ENCODE measurements around the gene HLA-E.
"Not testable (repeated sequence)": the region's sequence is repeated elsewhere in the genome, so short reads cannot be mapped to it uniquely, and the experiment has no call there.

Gene HLA-E

DNA sequence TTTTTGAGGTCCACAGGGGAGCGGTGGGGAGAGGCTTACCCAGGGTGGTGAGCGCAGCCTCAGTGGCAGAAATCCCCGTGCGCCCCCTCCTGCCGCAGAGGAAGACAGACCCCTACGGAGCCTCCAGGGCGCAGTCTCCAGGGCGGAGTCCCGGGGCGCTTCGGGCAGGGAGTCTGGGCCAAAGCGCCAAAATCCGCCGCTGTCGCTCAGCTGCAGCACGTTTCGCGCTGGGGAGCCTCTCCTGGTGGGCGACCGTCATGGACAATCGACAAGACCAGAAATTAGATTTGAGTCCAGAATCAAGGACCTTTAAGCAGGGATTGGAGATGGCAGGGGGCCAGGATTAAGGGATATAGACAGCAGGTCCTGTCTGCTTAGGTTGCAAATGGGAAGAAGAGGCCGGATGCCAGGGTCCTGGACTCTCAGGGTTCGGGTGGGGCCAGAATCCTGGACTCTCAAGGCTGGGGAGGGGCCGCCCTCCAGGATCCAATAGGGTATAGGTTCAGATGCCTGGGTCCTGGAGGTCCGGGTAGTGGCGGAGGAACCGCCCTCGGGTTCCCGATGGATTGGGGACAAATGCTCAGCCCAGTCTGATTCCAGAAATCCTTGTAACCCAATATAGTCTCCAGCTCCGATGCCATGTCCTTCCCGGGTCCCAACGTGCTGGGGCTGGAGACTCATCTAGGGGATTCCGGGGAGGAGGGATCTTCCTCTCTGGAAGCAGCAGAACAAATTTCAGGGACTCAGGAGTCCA is 7.9 kb upstream of the HLA-E start:
- DNase-seq (ENCODE audit: low read depth) = no peak

DNA sequence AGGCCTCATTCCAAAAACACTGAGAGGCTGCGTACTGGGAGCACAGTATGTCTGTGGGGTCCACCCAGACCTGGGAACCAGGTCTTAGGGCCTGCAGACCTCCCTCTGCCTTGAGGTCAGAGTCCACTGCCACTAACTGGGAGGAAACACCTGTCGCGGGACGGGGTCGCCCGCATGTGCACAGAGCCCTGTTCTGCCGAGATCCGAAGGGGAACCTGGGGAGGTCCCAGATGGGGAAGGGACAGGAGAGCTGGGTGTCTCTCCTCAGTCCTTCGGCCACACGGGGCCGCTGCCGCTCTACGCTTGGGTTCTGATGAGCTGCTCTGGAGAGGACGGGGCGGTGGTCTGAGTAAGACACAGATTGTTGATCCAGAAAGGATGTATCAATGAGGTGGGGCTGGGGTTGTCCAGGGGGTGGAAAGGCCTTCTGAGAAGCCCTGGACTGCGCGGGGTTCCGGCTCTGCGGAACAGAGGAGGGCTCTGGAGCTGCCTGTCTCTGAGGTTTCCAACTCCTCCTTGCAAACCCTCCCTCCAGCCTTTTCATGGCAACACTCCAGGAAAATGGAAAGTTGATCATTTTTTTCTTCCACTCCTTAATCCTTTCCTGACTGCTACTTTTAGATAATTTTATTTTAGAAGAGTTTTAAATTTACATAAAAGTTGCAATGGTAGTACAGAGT is 7.2 kb upstream of the HLA-E start:
- peak; percentile 71 for DNase-seq (ENCODE audit: low read depth)

DNA sequence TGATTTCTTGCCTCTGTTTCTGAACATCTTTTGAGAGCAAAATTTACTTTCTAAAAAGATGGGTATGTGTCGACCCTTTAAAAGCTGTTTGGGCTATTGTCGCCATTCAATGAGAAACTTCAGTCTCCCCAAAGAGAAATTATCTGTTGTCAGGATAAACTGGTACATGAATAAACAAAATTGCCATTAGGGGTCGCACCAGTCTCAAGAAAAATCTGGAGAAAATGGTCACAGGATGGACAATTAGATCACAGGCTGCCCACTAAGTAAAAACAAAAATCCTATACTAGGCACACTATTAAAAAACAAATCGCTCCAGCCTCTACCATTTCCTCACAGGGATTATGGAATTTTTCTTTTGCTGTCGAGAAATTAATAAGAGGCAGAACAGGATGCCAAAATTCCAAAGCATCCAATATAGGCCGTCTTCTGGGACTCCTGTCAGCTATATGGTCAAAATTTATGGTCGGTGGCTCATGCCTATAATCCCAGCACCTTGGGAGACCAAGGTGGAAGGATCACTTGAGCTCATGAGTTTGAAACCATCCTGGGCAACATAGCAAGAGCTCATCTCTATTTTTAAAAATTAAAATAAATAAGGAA is 5.5 kb upstream of the HLA-E start:
- DNase-seq (ENCODE audit: low read depth) = no peak

DNA sequence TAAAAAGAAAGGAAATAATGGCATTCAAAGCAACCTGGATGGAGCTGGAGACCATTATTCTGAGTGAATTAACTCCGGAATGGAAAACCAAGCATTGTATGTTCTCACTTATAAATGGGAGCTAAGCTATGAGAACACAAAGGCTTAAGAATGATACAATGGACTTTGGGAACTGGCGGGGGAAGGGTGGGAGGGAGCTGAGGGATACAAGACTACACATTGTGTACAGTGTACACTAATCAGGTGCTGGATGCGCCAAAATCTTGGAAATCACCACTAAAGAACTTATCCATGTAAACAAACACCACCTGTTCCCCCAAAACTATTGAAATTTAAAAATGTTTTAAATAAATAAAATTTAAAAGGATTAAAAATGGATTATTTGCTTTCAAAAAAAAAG is 4.1 kb upstream of the HLA-E start:
- DNase-seq (ENCODE audit: low read depth) = no peak

DNA sequence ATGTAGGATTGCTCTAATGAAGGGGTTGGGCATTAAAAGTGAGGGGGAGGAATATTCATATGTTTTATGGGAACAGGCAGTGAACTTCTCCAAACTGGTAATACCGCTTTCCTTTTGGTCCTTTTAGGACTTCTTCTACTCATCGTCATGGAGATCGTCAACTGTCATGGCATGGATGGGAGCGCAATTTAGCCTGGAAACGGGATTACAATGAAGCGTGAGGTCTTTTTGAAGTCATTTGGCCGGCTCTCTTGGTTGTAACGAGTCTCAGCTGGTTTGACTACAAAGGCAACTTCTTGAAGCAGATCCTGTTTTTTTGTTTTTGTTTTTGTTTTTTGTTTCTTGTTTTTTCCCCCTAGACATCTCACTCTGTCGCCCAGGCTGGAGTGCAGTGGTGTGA is 1.4 kb upstream of the HLA-E start:
- DNase-seq (ENCODE audit: low read depth) = no peak

DNA sequence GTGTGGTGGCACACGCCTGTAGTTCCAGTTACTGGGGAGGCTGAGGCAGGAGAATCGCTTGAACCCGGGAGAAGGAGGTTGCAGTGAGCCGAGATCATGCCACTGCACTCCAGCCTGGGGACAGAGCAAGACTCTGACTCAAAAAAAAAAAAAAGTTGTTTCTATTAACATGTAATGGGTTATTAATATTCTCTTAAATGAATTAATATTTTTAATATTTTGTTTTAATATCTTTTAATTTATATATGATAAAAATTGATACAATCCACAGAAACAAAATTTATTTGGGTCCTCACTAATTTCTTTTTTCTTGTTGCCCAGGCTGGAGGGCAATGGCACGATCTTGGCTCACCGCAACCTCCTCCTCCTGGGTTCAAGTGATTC is 620 bp upstream of the HLA-E start:
- DNase-seq (ENCODE audit: low read depth) = not testable (repeated sequence)

DNA sequence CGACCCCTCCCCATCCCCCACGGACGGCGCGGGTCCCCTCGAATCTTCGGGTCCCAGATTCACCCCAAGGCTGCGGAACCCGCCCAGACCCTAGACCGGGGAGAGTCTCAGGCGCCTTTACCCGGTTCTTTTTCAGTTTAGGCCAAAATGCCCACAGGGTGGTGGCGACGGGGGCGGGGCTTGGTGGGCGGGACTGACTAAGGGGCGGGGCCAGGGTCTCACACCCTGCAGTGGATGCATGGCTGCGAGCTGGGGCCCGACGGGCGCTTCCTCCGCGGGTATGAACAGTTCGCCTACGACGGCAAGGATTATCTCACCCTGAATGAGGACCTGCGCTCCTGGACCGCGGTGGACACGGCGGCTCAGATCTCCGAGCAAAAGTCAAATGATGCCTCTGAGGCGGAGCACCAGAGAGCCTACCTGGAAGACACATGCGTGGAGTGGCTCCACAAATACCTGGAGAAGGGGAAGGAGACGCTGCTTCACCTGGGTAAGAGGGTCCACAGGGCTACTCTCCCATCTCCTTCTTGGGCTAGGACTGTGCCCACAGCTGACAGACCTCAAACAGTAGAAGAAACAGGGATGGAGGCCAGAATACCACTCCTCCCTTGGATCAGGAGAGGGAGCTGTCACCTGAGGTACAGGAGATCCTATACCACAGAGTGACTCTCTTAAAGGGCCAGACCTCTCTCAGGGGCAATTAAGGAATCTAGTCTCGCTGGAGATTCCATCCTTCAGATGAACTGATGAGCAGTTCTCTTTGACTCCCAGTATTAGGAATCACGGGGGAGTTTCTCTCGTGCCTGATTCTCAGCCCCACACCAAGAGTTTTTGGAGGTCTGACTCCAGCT is 942 bp downstream of the HLA-E start:
- DNase-seq (ENCODE audit: low read depth) = peak; percentile 71

DNA sequence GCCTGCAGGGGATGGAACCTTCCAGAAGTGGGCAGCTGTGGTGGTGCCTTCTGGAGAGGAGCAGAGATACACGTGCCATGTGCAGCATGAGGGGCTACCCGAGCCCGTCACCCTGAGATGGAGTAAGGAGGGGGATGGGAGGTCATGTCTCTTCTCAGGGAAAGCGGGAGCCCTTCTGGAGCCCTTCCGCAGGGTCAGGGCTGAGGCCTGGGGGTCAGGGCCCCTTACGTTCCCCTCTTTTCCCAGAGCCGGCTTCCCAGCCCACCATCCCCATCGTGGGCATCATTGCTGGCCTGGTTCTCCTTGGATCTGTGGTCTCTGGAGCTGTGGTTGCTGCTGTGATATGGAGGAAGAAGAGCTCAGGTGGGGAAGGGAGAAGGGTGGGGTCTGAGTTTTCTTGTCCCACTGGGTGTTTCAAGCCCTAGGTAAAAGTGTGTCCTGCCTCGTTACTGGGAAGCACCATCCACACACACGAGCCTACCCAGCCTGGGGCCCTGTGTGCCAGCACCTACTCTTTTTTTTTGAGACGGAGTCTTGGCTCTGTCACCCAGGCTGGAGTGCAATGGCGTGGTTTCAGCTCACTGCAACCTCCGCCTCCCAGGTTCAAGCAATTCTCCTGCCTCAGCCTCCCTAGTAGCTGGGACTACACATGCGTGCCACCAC is 2.1 kb downstream of the HLA-E start:
- DNase-seq (ENCODE audit: low read depth) = not testable (repeated sequence)

DNA sequence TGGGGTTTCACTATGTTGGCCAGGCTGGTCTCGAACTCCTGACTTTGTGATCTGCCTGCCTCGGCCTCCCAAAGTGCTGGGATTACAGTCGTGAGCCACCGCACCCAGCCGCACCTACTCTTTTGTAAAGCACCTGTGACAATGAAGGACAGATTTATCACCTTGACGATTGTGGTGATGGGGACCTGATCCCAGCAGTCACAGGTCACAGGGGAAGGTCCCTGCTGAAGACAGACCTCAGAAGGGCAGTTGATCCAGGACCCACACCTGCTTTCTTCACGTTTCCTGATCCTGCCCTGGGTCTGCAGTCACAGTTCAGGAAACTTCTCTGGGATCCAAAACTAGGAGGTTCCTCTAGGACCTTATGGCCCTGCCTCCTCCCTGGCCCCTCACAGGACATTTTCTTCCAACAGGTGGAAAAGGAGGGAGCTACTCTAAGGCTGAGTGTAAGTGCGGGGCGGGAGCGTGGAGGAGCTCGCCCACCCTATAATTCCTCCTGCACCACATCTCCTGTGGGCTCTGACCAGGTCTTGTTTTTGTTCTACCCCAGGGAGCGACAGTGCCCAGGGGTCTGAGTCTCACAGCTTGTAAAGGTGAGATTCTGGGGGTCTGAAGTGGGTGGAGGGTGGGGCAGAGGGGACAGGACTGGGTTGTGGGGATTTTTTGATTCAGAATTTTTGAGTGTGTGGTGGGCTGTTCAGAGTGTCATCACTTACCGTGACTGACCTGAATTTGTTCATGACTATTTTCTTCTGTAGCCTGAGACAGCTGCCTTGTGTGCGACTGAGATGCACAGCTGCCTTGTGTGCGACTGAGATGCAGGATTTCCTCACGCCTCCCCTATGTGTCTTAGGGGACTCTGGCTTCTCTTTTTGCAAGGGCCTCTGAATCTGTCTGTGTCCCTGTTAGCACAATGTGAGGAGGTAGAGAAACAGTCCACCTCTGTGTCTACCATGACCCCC is 3.0 kb downstream of the HLA-E start:
- no peak for DNase-seq (ENCODE audit: low read depth)

DNA sequence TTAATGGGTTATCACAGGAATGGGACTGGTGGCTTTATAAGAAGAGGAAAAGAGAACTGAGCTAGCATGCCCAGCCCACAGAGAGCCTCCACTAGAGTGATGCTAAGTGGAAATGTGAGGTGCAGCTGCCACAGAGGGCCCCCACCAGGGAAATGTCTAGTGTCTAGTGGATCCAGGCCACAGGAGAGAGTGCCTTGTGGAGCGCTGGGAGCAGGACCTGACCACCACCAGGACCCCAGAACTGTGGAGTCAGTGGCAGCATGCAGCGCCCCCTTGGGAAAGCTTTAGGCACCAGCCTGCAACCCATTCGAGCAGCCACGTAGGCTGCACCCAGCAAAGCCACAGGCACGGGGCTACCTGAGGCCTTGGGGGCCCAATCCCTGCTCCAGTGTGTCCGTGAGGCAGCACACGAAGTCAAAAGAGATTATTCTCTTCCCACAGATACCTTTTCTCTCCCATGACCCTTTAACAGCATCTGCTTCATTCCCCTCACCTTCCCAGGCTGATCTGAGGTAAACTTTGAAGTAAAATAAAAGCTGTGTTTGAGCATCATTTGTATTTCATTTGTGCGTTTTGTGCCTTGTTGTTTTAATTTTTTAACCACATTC is 4.4 kb downstream of the HLA-E start:
- no peak for DNase-seq (ENCODE audit: low read depth)

DNA sequence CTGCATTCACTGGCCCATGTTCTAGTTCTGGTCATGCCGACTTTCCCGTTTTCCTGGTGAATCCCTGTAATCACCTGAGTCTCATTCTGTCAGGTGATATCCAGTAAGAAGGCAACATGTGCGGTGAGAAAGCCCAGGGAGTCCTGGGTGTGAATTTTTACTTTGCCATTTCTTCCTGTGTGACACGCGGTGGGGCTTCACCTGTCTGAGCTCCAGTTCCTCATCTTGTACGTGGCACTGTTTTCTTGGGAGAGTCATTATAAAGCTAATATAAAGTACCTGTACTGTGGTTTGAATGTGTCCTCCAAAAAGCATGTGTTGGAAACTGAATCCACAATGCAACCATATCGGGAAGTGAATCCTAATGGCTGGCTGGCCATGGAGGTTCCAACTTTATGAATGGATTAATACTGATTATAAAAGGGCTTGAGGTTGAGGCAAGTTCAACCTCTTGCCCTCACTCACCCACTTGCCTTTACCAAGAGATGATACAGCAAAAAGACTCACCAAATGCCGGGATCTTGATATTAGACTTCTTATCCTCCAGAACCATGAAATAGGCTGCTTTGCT is 5.1 kb downstream of the HLA-E start:
- DNase-seq (ENCODE audit: low read depth) = no peak

DNA sequence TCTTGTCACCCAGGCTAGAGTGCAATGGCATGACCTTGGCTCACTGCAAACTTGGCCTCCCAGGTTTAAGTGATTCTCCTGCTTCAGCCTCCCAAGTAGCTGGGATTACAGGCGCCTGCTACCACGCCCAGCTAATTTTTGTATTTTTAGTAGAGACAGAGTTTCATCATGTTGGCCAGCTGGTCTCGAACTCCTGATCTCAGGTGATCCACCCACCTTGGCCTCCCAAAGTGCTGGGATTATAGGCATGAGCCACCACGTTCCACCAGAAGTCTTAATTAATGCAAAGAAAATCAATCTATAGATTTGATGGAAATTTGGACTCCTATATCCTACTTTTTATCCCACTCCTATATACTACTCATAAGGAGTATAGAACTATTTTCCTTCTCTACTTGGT is 5.8 kb downstream of the HLA-E start:
- not testable (repeated sequence) for DNase-seq (ENCODE audit: low read depth)

DNA sequence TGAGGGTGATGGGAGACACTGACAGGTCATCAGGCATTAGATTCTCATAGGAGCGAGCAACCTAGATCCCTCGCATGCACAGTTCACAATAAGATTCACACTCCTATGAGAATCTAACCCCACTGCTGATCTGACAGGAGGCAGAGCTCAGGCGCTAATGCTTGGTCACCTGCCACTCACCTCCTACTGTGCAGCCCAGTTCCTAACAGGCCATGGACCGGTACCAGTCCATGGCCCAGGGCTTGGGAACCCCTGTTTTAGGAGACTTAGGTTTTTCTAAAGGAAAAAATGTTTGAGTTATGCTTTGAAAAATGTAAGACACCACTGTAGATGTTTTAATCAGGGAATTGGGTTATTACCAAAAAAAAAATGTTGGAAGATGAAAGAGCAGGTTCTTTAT is 6.7 kb downstream of the HLA-E start:
- DNase-seq (ENCODE audit: low read depth) = no peak

DNA sequence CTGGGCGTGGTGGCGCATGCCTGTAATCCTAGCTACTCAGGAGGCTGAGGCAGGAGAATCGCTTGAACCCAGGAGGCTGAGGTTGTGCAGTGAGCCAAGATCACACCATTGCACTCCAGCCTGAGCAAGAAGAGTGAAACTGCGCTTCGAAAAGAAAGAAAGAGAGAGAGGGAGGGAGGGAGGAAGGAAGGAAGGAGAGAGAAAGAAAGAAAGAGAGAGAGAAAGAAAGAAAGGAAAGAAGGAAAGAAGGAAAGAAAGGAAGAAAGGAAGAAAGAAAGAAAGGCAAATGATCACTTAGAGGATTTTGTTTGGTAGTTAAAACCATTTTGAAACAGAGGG is 7.9 kb downstream of the HLA-E start:
- DNase-seq (ENCODE audit: low read depth) = not testable (repeated sequence)

DNA sequence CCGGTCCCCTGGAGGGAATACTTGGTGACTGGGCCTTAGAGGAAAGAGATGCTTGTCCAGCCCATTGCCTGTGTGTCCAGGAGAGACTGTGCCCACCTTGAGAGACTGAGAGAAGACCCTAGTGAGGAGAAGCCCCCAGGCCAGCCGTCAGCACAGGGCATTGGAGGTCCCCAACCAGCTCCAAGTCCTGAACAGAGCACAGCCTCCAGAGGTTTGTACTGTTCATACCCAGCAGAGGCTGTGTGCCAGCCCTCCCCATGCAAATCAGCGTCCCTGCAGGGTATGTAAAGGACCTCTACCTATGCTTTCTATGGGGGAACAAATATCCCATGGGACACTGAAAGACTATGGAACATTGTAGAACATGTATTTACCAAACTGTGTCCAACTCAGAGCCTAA is 8.4 kb downstream of the HLA-E start:
- DNase-seq (ENCODE audit: low read depth) = no peak

DNA sequence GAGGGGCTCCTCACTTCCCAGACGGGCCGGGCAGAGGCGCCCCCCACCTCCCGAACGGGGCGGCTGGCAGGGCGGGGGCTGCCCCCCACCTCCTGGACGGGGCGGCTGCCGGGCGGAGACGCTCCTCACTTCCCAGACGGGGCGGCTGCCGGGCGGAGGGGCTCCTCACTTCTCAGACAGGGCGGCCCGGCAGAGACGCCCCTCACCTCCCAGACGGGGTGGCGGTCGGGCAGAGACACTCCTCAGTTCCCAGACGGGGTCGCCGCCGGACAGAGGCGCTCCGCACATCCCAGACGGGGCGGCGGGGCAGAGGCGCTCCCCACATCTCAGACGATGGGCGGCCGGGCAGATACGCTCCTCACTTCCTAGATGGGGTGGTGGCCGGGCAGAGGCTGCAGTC is 9.4 kb downstream of the HLA-E start:
- not testable (repeated sequence) for DNase-seq (ENCODE audit: low read depth)

DNA sequence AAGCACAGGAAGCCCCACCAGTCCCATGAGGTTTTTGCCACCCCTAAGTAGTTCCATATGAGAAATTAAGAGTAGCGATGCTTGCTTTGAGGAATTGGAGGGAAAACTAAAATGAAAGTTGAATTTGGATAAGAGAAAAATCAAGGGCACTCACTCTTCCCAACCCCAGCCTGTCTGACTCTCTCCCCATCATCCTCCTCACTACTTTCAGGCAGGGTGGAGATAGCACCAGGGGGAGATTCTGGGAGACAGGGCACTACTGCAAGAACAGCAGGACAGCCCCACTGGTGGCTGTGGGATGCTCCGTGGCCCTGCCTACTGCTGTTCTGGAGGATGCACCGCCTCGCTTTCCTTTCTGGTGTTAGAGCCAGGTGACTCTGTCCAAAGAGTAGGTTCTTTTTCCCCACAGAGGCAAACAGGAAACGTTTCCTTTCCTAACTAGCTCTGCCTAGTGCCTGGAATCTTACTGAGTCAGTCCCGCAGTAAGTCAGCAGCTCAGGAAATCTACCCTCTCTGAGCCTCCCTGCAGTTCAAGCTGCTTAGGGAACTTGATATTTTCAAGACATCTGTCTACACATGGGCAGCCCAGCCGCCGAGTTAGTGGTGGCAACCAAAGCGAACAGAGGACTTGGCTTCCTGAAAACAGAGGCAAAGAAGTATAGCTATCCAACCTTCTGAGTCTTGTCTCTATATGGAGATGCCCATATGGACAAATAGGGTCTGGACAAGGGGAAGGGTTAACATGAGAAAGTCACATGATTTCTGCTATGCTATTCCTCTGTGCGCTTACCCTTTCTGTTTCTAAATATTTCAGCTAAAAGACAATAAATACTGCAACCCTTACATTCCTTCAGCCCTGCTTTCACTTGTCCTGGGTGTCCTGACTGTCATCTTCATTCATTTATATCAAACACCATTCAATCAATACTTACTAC is 11.4 kb downstream of the HLA-E start:
- DNase-seq (ENCODE audit: low read depth) = no peak

DNA sequence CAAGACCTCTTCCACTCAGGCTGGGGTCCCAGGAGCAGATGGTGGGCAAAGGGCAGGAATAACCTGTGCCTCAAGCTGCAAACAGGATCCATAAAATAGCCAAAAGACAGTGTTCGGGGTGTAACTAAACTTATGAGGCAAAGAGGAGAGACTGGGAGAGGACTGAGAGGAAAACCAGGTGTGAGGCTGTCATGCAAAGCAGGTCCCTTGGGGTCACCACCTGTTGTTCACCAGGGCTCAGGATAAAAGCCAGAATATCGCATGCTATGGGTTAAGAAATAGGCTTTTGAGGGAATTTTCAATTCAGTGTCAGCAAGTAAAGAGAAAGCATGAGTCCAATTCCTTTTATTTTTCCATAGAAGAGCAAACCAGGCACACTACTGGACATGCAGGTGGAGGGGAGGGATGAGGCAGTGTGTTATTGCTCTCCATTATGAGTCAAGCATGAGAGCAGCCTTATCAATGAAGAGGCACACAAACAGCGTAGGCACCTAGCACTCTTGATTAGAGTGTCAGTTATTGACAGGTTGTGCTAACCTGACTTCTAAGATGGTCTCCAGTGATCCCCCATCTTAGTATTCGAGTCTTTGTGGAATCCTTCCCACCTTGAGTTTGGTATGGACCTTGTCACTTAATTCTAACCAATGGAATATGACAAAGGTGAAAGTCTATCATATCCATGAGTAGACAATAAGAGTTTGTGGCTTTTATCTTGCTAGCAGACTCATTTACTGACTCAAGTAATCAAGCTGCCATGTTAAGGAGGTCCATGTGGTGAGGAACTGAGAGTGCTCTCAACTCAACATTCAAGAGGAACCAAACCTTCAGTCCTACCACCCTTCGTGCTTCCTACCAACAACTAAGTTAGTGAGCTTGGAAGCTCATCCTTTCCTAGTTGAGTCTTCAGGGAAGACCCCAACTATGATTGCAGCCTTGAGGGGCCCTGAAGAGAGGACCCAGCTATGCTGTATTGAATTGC is 18.8 kb downstream of the HLA-E start:
- no peak for DNase-seq (ENCODE audit: low read depth)

Data from stimulated activated CD8-positive, alpha-beta memory T cell treated with anti-CD3 and anti-CD28 coated beads, Interleukin-12 subunit alpha, Interleukin-12 subunit beta, amount 100 ng/mL, for 1 hour (primary cell).